GM12891 (cell line): ENCODE results near the gene ZNF354C.

ENCODE experiments used
- PAX5 ChIP-seq: IDR thresholded peaks from 2 replicates; pipeline ENCODE4 v1.6.1; 2011; ENCODE audit warnings: low read length, moderate library complexity, mild to moderate bottlenecking; ENCODE audit not compliant: insufficient read depth, severe bottlenecking
- POLR2A ChIP-seq: IDR thresholded peaks from 2 replicates; pipeline ENCODE4 v1.6.1; 2011; ENCODE audit warnings: low read depth, low read length, control low read depth
- POLR2AphosphoS5 ChIP-seq: IDR thresholded peaks from 2 replicates; pipeline ENCODE4 v1.6.1; 2011; ENCODE audit warnings: low read depth, low read length, control low read depth
- POU2F2 ChIP-seq: IDR thresholded peaks from 2 replicates; pipeline ENCODE4 v1.6.1; 2011; ENCODE audit warnings: low read depth, mild to moderate bottlenecking, control low read depth, low read length, moderate library complexity
- SPI1 ChIP-seq: IDR thresholded peaks from 2 replicates; pipeline ENCODE4 v1.6.1; 2011; ENCODE audit warnings: low read depth, low read length, control low read depth
- TAF1 ChIP-seq: IDR thresholded peaks from 2 replicates; pipeline ENCODE4 v1.6.1; 2011; ENCODE audit warnings: low read depth, low read length, control low read depth

GRCh38 chr5:179122411-179123108, 62.4 kb downstream of the ZNF354C start:
- TF ChIP-seq POLR2A (no peak), POLR2AphosphoS5 (no peak), TAF1 (no peak), PAX5 (no peak), SPI1 (no peak), POU2F2 (no peak)
